ENCODE results near the gene ANXA9. TPM values are rescaled to one million over a fixed set of nuclear protein-coding genes. Genes with fewer than 3 reads are reported as not detected.

Gene ANXA9
- total RNA-seq, 4 donors from 2014 or later: 17.6 to 67.5 (median 45.8) TPM

DNA sequence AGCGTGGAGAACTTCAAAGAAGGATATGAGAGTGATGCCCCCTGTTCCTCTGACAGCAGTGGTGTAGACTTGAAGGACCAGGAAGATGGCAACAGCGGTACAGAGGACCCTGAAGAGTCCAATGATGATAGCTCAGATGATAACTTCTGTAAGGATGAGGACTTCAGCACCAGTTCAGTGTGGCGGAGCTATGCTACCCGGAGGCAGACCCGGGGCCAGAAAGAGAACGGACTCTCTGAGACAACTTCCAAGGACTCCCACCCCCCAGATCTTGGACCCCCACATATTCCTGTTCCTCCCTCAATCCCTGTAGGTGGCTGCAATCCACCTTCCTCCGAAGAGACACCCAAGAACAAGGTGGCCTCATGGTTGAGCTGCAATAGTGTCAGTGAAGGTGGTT lies 21.4 kb upstream of the ANXA9 start:
- H3K9me3 ChIP-seq: no peaks in the 10 kb centered on the region

GRCh38 chr1:150961756-150962155 lies 20.3 kb upstream of the ANXA9 start:
- DNase-seq (ENCODE audit: low spot score in 2 of 2): no peak

More for the DNA sequence above, 21.4 kb upstream of the ANXA9 start:
- DNase-seq (ENCODE audit: low spot score in 2 of 2): peak in 1 of 2 donors; percentile 30
- H3K27ac ChIP-seq: no peak overlapping the region
- TF ChIP-seq CTCF (IDR thresholded peaks at IDR 0.05) (no peak), POLR2A (IDR thresholded peaks at IDR 0.05) (no peak), POLR2AphosphoS5 (IDR thresholded peaks at IDR 0.05) (no peak), EP300 (IDR thresholded peaks at IDR 0.05) (no peak)
- H3K4me1 ChIP-seq: no peaks in the 10 kb centered on the region
- H3K36me3 ChIP-seq: peaks cover 85% of the 10 kb centered on the region
- WGBS: 82% methylated on average over 7 of the region's 7 CpGs
- no peaks in the 10 kb centered on the region for H3K27me3 ChIP-seq
- no peak overlapping the region for H3K4me3 ChIP-seq

DNA sequence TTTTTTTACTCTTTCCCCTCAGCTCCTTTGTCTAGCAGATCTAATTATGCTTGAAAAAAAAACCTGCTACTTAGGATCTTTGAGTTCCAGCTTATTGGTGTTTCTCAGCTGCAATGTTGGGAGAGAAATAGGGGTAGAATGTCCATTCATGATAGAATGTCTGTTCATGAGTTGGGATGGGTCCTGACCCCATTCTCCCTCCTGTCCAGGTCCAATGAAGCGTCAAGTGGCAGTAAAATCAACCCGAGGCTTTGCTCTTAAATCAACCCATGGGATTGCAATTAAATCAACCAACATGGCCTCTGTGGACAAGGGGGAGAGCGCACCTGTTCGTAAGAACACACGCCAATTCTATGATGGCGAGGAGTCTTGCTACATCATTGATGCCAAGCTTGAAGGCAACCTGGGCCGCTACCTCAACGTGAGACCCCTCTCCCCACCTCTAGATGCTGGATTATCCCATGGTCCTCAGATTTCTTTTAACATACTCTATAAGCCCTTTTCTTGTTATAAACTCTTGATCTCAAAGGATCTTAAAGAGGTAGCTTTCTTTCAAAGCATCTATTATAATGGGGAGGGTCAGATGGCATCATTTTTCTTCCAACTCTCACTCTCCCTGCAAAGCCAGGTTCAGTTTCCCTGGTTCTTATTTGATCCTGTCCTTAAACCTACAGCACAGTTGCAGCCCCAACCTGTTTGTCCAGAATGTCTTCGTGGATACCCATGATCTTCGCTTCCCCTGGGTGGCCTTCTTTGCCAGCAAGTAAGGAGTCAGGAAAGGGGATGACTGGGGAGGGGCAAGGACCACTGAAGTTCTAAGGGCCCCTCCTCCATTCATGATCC lies 18.6 kb upstream of the ANXA9 start:
- no peak for DNase-seq (ENCODE audit: low spot score in 2 of 2)
- Histone ChIP-seq H3K4me1 (no peaks in the 10 kb centered on the region), H3K27ac (no peak overlapping the region), H3K27me3 (no peaks in the 10 kb centered on the region), H3K36me3 (peaks cover 97% of the 10 kb centered on the region), H3K4me3 (no peak overlapping the region), H3K9me3 (no peaks in the 10 kb centered on the region)
- WGBS: 84% methylated on average over 10 of the region's 10 CpGs
- TF ChIP-seq EP300 (IDR thresholded peaks at IDR 0.05): no peak
- TF ChIP-seq POLR2A (IDR thresholded peaks at IDR 0.05): no peak
- TF ChIP-seq CTCF (IDR thresholded peaks at IDR 0.05): no peak
- no peak for TF ChIP-seq POLR2AphosphoS5 (IDR thresholded peaks at IDR 0.05)

More at GRCh38 chr1:150961756-150962155, 20.3 kb upstream of the ANXA9 start:
- no peak for TF ChIP-seq POLR2A (IDR thresholded peaks at IDR 0.05)
- TF ChIP-seq EP300 (IDR thresholded peaks at IDR 0.05): no peak
- no peak for TF ChIP-seq CTCF (IDR thresholded peaks at IDR 0.05)
- TF ChIP-seq POLR2AphosphoS5 (IDR thresholded peaks at IDR 0.05): no peak
- H3K36me3 ChIP-seq: peaks cover 93% of the 10 kb centered on the region
- no peaks in the 10 kb centered on the region for H3K4me1 ChIP-seq
- 71% methylated on average over 4 of the region's 4 CpGs for WGBS
- no peaks in the 10 kb centered on the region for H3K9me3 ChIP-seq
- H3K4me3 ChIP-seq: no peak overlapping the region
- no peak overlapping the region for H3K27ac ChIP-seq
- H3K27me3 ChIP-seq: no peaks in the 10 kb centered on the region

GRCh38 chr1:150964164-150964489 lies 18.0 kb upstream of the ANXA9 start:
- no peak overlapping the region for H3K27ac ChIP-seq
- H3K27me3 ChIP-seq: no peaks in the 10 kb centered on the region
- WGBS: 79% methylated on average over 5 of the region's 5 CpGs
- no peak for DNase-seq (ENCODE audit: low spot score in 2 of 2)
- H3K36me3 ChIP-seq: peaks cover 100% of the 10 kb centered on the region
- H3K4me1 ChIP-seq: no peaks in the 10 kb centered on the region
- no peak overlapping the region for H3K4me3 ChIP-seq
- TF ChIP-seq POLR2AphosphoS5 (IDR thresholded peaks at IDR 0.05): no peak
- no peak for TF ChIP-seq CTCF (IDR thresholded peaks at IDR 0.05)
- TF ChIP-seq POLR2A (IDR thresholded peaks at IDR 0.05): no peak
- no peak for TF ChIP-seq EP300 (IDR thresholded peaks at IDR 0.05)
- no peaks in the 10 kb centered on the region for H3K9me3 ChIP-seq

DNA sequence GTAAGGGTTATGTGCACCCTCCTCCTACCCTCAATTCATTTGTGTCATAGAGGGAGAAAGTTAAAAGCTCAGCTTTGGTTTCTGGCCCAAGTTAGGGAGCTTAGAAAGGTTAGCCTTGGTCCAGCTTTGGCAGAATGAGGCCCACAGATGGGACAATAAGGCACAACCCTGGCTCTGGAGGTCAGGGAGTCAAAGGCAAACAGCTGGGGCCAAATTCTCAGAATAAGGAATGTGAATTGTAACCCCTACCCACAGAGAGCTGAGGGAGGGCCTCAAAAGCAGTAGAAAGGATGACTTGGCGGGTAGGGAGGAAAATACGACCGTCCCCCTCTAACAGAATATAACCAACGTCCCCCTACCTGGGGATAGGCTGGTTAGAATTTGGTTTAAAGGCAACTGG lies 16.5 kb upstream of the ANXA9 start:
- no peak overlapping the region for H3K4me3 ChIP-seq
- peaks cover 5% of the 10 kb centered on the region for H3K4me1 ChIP-seq
- H3K9me3 ChIP-seq: no peaks in the 10 kb centered on the region
- H3K36me3 ChIP-seq: peaks cover 86% of the 10 kb centered on the region
- DNase-seq (ENCODE audit: low spot score in 2 of 2): no peak
- WGBS: 85% methylated on average over 4 of the region's 4 CpGs
- no peak overlapping the region for H3K27ac ChIP-seq
- TF ChIP-seq EP300 (IDR thresholded peaks at IDR 0.05) (no peak), POLR2AphosphoS5 (IDR thresholded peaks at IDR 0.05) (no peak), CTCF (IDR thresholded peaks at IDR 0.05) (no peak), POLR2A (IDR thresholded peaks at IDR 0.05) (no peak)
- no peaks in the 10 kb centered on the region for H3K27me3 ChIP-seq

All from suprapubic skin (tissue), 4 donors.